Measurements from ENCODE around the gene CABLES2.

The CABLES2 gene

GRCh38 chr20:62387219-62387913 is 19.7 kb downstream of the CABLES2 start:
- H3K27ac ChIP-seq: peak overlapping the region; percentile 88
- TF ChIP-seq CTCF (conservative IDR thresholded peaks at IDR 0.05; ENCODE audit: low read depth): no peak
- ChIA-PET CTCF (interaction anchor here (0.6 to 2.6 kb wide), 3 partner anchors 18 to 1174 kb away, joined by 3 to 10 read pairs (median 6); no protein-coding TSS in a partner anchor), POLR2A (ENCODE audit: low non-redundant PET) (interaction anchor here (0.6 to 1.6 kb wide), 10 partner anchors 10 to 1186 kb away, joined by 3 to 9 read pairs (median 4); no protein-coding TSS in a partner anchor)
- no peak for DNase-seq (ENCODE audit: low spot score)

GRCh38 chr20:62386383-62387218 is 20.5 kb downstream of the CABLES2 start, which contains the start of gene RPS21:
TSS of gene RPS21 (plus strand) at chr20:62387103. CDS start at chr20:62387339, 236 bp downstream.
- DNase-seq (ENCODE audit: low spot score): peak; percentile 94
- ChIA-PET POLR2A (ENCODE audit: low non-redundant PET) (interaction anchor here (0.5 to 1.5 kb wide), 14 partner anchors 8 to 489 kb away, joined by 3 to 9 read pairs (median 3); no protein-coding TSS in a partner anchor), CTCF (interaction anchor here (0.7 to 2.6 kb wide), 4 partner anchors 18 to 81 kb away, joined by 3 to 10 read pairs (median 4); no protein-coding TSS in a partner anchor)
- peak within 1 kb of the TSS; percentile 88 for H3K27ac ChIP-seq
- TF ChIP-seq CTCF (conservative IDR thresholded peaks at IDR 0.05; ENCODE audit: low read depth): no peak

- ChIA-PET POLR2A (ENCODE audit: low non-redundant PET) (interaction anchor here (0.5 to 2.8 kb wide), 5 partner anchors 13 to 500 kb away, joined by 4 to 22 read pairs (median 5); partner anchors contain the start of gene LAMA5), CTCF (interaction anchor here (0.5 to 3.7 kb wide), 27 partner anchors 8 to 1323 kb away, joined by 3 to 173 read pairs (median 4); partner anchors contain the start of genes ADRM1 and LAMA5)
- H3K27ac ChIP-seq: peak overlapping the region; percentile 81
- peak; percentile 100 for TF ChIP-seq CTCF (conservative IDR thresholded peaks at IDR 0.05; ENCODE audit: low read depth)
- peak; percentile 93 for DNase-seq (ENCODE audit: low spot score)
Measured at GRCh38 chr20:62382306-62383198, 24.5 kb downstream of the CABLES2 start.

GRCh38 chr20:62381842-62382241 is 25.2 kb downstream of the CABLES2 start:
- POLR2A ChIA-PET (ENCODE audit: low non-redundant PET): interaction anchor here (1.0 to 2.8 kb wide), 3 partner anchors 13 to 29 kb away, joined by 4 to 22 read pairs (median 5); partner anchors contain the start of gene LAMA5
- CTCF ChIA-PET: interaction anchor here (0.9 to 3.7 kb wide), 14 partner anchors 8 to 88 kb away, joined by 3 to 173 read pairs (median 7); partner anchors contain the start of genes ADRM1 and LAMA5
- peak overlapping the region; percentile 100 for H3K27ac ChIP-seq
- DNase-seq (ENCODE audit: low spot score): no peak
- no peak for TF ChIP-seq CTCF (conservative IDR thresholded peaks at IDR 0.05; ENCODE audit: low read depth)

GRCh38 chr20:62381202-62381797 is 25.8 kb downstream of the CABLES2 start:
- CTCF ChIA-PET: interaction anchor here (0.5 to 3.7 kb wide), 9 partner anchors 15 to 340 kb away, joined by 3 to 173 read pairs (median 4); partner anchors contain the start of genes ADRM1 and LAMA5
- TF ChIP-seq CTCF (conservative IDR thresholded peaks at IDR 0.05; ENCODE audit: low read depth): no peak
- DNase-seq (ENCODE audit: low spot score): peak; percentile 70
- POLR2A ChIA-PET (ENCODE audit: low non-redundant PET): interaction anchor here (1.2 to 2.8 kb wide), 2 partner anchors 11 to 16 kb away, joined by 3 to 22 read pairs; partner anchors contain the start of gene LAMA5
- peak overlapping the region; percentile 100 for H3K27ac ChIP-seq

All from RWPE1 (cell line).